ENCODE measurements around the gene STX10. TPM values are rescaled to one million over a fixed set of nuclear protein-coding genes. Genes with fewer than 3 reads are reported as not detected.
"Not testable (repeated sequence)": the region's sequence is repeated elsewhere in the genome, so short reads cannot be mapped to it uniquely, and the experiment has no call there.

Gene STX10
- polyA plus RNA-seq, 2 of the 4 experiments (the other 2 are of a cell fraction) = 41.5 to 61.2 TPM

GRCh38 chr19:13181747-13182388, 31.7 kb upstream of the STX10 start:
- Histone ChIP-seq H3K27ac (peak overlapping the region; percentile 47 to 79; a peak in 4 of 6 replicates), H3K4me2 (no peak overlapping the region), H3K4me1 (peaks cover 7% of the 10 kb centered on the region; the same call in 1 of the 3 replicates), H3K4me3 (no peak overlapping the region), H3K9me3 (no peaks in the 10 kb centered on the region)
- no peak for TF ChIP-seq CHD2 (IDR thresholded peaks at IDR 0.05; ENCODE audit: low read length, partially characterized antibody)
- TF ChIP-seq NPAS2 (CRISPR knock-in tag; IDR thresholded peaks at IDR 0.05; ENCODE audit: borderline replicate concordance) = no peak
- no peak for TF ChIP-seq ZNF302 (CRISPR knock-in tag; IDR thresholded peaks at IDR 0.05)
- no peak for TF ChIP-seq ELK1 (IDR thresholded peaks at IDR 0.05; ENCODE audit: low read depth, low read length)
- TF ChIP-seq FOSB (CRISPR knock-in tag; IDR thresholded peaks at IDR 0.05) = no peak
- TF ChIP-seq FOXS1 (CRISPR knock-in tag; IDR thresholded peaks at IDR 0.05) = no peak
- no peak for TF ChIP-seq HOXA7 (CRISPR knock-in tag; IDR thresholded peaks at IDR 0.05)
- TF ChIP-seq EP300 (IDR thresholded peaks at IDR 0.05) = no peak
- ChIA-PET CTCF (interaction anchor here (0.6 to 1.6 kb wide), 4 partner anchors 13 to 59 kb away, joined by 3 to 4 read pairs (median 4); no protein-coding TSS in a partner anchor), POLR2A (interaction anchor here (0.6 to 0.9 kb wide), 4 partner anchors 17 to 645 kb away, joined by 3 to 9 read pairs (median 4); no protein-coding TSS in a partner anchor)
- FAIRE-seq = no peak
- no peak for DNase-seq (ENCODE audit: low read depth in 1 of 2, low spot score in 1 of 2)
- WGBS (ENCODE audit: missing lambda C conversion rate) = 77% methylated on average over 12 of the region's 16 CpGs
- ATAC-seq = no peak

- POLR2A ChIA-PET; H3K4me1 ChIP-seq; H3K4me3 ChIP-seq; FAIRE-seq; ATAC-seq; H3K9me3 ChIP-seq; DNase-seq (ENCODE audit: low read depth in 1 of 2, low spot score in 1 of 2); H3K4me2 ChIP-seq: not testable (repeated sequence)
- CTCF ChIA-PET = interaction anchor here (1.2 kb wide), 1 partner anchor 14 kb away, joined by 6 read pairs; no protein-coding TSS in a partner anchor
- 0 out of 6 replicates have a peak overlapping the region, but pooled peaks of 1 of the 2 experiments have one; percentile 33 for H3K27ac ChIP-seq
- WGBS (ENCODE audit: missing lambda C conversion rate) = 90% methylated on average over 10 of the region's 10 CpGs
Observed at GRCh38 chr19:13178291-13178690, 28.1 kb upstream of the STX10 start.

GRCh38 chr19:13177584-13177983, 27.4 kb upstream of the STX10 start:
- ChIA-PET CTCF (interaction anchor here (0.6 to 1.2 kb wide), 2 partner anchors 14 to 46 kb away, joined by 3 to 6 read pairs; no protein-coding TSS in a partner anchor), POLR2A (interaction anchor here (1.0 kb wide), 1 partner anchor 22 kb away, joined by 3 read pairs; no protein-coding TSS in a partner anchor)
- not testable (repeated sequence) for H3K4me3 ChIP-seq; ATAC-seq; H3K27ac ChIP-seq; H3K4me2 ChIP-seq; FAIRE-seq; DNase-seq (ENCODE audit: low read depth in 1 of 2, low spot score in 1 of 2); H3K9me3 ChIP-seq
- TF ChIP-seq ZC3H11A (IDR thresholded peaks at IDR 0.05) = peak; percentile 45
- peaks cover 16% of the 10 kb centered on the region for H3K4me1 ChIP-seq
- WGBS (ENCODE audit: missing lambda C conversion rate) = 93% methylated on average over 5 of the region's 5 CpGs

- TF ChIP-seq BCL3 (IDR thresholded peaks at IDR 0.05) (no peak), MAX (IDR thresholded peaks at IDR 0.05) (no peak), BHLHE40 (IDR thresholded peaks at IDR 0.05; ENCODE audit: low read depth, low read length) (no peak), HMGXB4 (CRISPR knock-in tag; IDR thresholded peaks at IDR 0.05; ENCODE audit: borderline replicate concordance) (no peak), JUNB (IDR thresholded peaks at IDR 0.05) (no peak), CBX8 (IDR thresholded peaks at IDR 0.05) (no peak), FOSL2 (IDR thresholded peaks at IDR 0.05) (no peak), FOSL2 (CRISPR knock-in tag; IDR thresholded peaks at IDR 0.05) (no peak)
- Histone ChIP-seq H3K4me1 (peaks cover 20% of the 10 kb centered on the region), H3K4me3 (no peak overlapping the region), H3K4me2 (no peak overlapping the region), H3K27ac (no peak overlapping the region), H3K9me3 (no peaks in the 10 kb centered on the region)
- DNase-seq (ENCODE audit: low read depth in 1 of 2, low spot score in 1 of 2) (no peak), ATAC-seq (no peak), FAIRE-seq (no peak)
- 75% methylated on average over 8 of the region's 8 CpGs for WGBS (ENCODE audit: missing lambda C conversion rate)
- ChIA-PET POLR2A (no interaction called here), CTCF (interaction anchor here (0.6 kb wide), 1 partner anchor 191 kb away, joined by 3 read pairs; no protein-coding TSS in a partner anchor)
Observed at GRCh38 chr19:13176345-13176744, 26.2 kb upstream of the STX10 start.
